Mesenchymal stem cell (in vitro differentiated cells and primary cell): ENCODE results near the gene CHCHD1.

Experiments
- DNase-seq: peaks from one replicate; pipeline ENCODE4 v3.0.0-alpha.2; 2013
- H2AFZ ChIP-seq: one replicate; pipeline ENCODE4 v1.6.1; 2013; ENCODE audit warnings: low read depth, mild to moderate bottlenecking, control low read depth, inconsistent platforms, low read length, moderate library complexity
- H2AK5ac ChIP-seq: 2 replicates; pipeline ENCODE4 v1.6.1; 2013; ENCODE audit warnings: low read length, moderate library complexity, mild to moderate bottlenecking, inconsistent platforms; ENCODE audit not compliant: severe bottlenecking
- H2BK120ac ChIP-seq: one replicate; pipeline ENCODE4 v1.6.1; 2013; ENCODE audit warnings: low read depth, mild to moderate bottlenecking, inconsistent platforms, low read length, moderate library complexity
- H2BK12ac ChIP-seq, 2 experiments: one replicate each; pipeline ENCODE4 v1.6.1; 2013; ENCODE audit warnings: inconsistent platforms in 2 of 2, low read length in 2 of 2, mild to moderate bottlenecking in 2 of 2, moderate library complexity in 2 of 2, control low read depth in 1 of 2
- H2BK15ac ChIP-seq: one replicate; pipeline ENCODE4 v1.6.1; 2013; ENCODE audit warnings: mild to moderate bottlenecking, low read depth, inconsistent platforms; ENCODE audit not compliant: poor library complexity, severe bottlenecking
- H2BK5ac ChIP-seq: 2 replicates; pipeline ENCODE4 v1.6.1; 2013; ENCODE audit warnings: low read depth, mild to moderate bottlenecking, low read length, control low read depth, inconsistent platforms; ENCODE audit not compliant: poor library complexity, severe bottlenecking
- H3K14ac ChIP-seq, 2 experiments: one replicate each; pipeline ENCODE4 v1.6.1; 2013; ENCODE audit warnings: inconsistent platforms in 2 of 2, low read length in 2 of 2, control low read depth in 1 of 2, mild to moderate bottlenecking in 1 of 2, moderate library complexity in 1 of 2
- H3K18ac ChIP-seq, 2 experiments: one replicate each; pipeline ENCODE4 v1.6.1; 2013; ENCODE audit warnings: inconsistent platforms in 2 of 2, low read length in 2 of 2, control low read depth in 1 of 2, low read depth in 1 of 2, mild to moderate bottlenecking in 1 of 2
- H3K23ac ChIP-seq, 2 experiments: one replicate each; pipeline ENCODE4 v1.6.1; 2013; ENCODE audit warnings: inconsistent platforms in 2 of 2, low read length in 2 of 2, mild to moderate bottlenecking in 2 of 2, moderate library complexity in 2 of 2, control low read depth in 1 of 2
- H3K27ac ChIP-seq: 2 replicates; pipeline ENCODE4 v1.5.1; 2013; ENCODE audit warnings: mild to moderate bottlenecking, moderate library complexity, low read length, control low read depth, inconsistent platforms; ENCODE audit not compliant: poor library complexity, severe bottlenecking
- H3K27me3 ChIP-seq, 2 experiments: 2 replicates each; pipeline versions ENCODE4 v1.6.1 to v1.7.0; 2013; ENCODE audit warnings: low read length in 2 of 2, mild to moderate bottlenecking in 2 of 2, moderate library complexity in 2 of 2, control low read depth in 1 of 2, inconsistent platforms in 1 of 2; ENCODE audit not compliant: control insufficient read depth in 1 of 2, insufficient read depth in 1 of 2
- H3K36me3 ChIP-seq, 2 experiments: 2 replicates each; pipeline versions ENCODE4 v1.6.1 to v1.7.0; 2013; ENCODE audit warnings: low read length in 2 of 2, control low read depth in 1 of 2, inconsistent platforms in 1 of 2, low read depth in 1 of 2, mild to moderate bottlenecking in 1 of 2; ENCODE audit not compliant: insufficient read depth in 2 of 2, control insufficient read depth in 1 of 2
- H3K4ac ChIP-seq, 2 experiments: one replicate each; pipeline ENCODE4 v1.6.1; 2013; ENCODE audit warnings: inconsistent platforms in 2 of 2, low read length in 2 of 2, mild to moderate bottlenecking in 2 of 2, moderate library complexity in 2 of 2, control low read depth in 1 of 2, low read depth in 1 of 2
- H3K4me1 ChIP-seq: 2 replicates; pipeline ENCODE4 v1.6.1; 2013; ENCODE audit warnings: low read depth, low read length, control low read depth; ENCODE audit not compliant: control insufficient read depth, insufficient read depth
- H3K4me2 ChIP-seq: 2 replicates; pipeline ENCODE4 v1.6.1; 2013; ENCODE audit warnings: low read length, mild to moderate bottlenecking, inconsistent platforms; ENCODE audit not compliant: poor library complexity, severe bottlenecking
- H3K4me3 ChIP-seq, 2 experiments: 2 replicates each; pipeline versions ENCODE4 v1.5.1 to v1.7.0; 2013; ENCODE audit warnings: low read length in 2 of 2, mild to moderate bottlenecking in 2 of 2, control low read depth in 1 of 2, low read depth in 1 of 2; ENCODE audit not compliant: insufficient read depth in 1 of 2
- H3K79me1 ChIP-seq: replicated peaks from 2 replicates; pipeline ENCODE4 v1.6.1; 2013; ENCODE audit warnings: mild to moderate bottlenecking, control low read depth, low read length, inconsistent platforms; ENCODE audit not compliant: poor library complexity, severe bottlenecking
- H3K9ac ChIP-seq: 2 replicates; pipeline ENCODE4 v1.7.0; 2013; ENCODE audit warnings: mild to moderate bottlenecking, low read length, moderate library complexity
- H3K9me3 ChIP-seq: 2 replicates; pipeline ENCODE4 v1.7.0; 2013; ENCODE audit warnings: mild to moderate bottlenecking, low read length; ENCODE audit not compliant: control insufficient read depth
- H4K8ac ChIP-seq: one replicate; pipeline ENCODE4 v1.6.1; 2013; ENCODE audit warnings: inconsistent platforms, mild to moderate bottlenecking, low read length, moderate library complexity
- H4K91ac ChIP-seq: one replicate; pipeline ENCODE4 v1.6.1; 2013; ENCODE audit warnings: mild to moderate bottlenecking, low read length, inconsistent platforms
- WGBS: methylation state at CpG from one replicate; pipeline ENCODE4 v1.1.7; 2013; ENCODE audit warnings: mixed read lengths; 5-methylcytosine and 5-hydroxymethylcytosine counted together

CHCHD1 gene

DNA sequence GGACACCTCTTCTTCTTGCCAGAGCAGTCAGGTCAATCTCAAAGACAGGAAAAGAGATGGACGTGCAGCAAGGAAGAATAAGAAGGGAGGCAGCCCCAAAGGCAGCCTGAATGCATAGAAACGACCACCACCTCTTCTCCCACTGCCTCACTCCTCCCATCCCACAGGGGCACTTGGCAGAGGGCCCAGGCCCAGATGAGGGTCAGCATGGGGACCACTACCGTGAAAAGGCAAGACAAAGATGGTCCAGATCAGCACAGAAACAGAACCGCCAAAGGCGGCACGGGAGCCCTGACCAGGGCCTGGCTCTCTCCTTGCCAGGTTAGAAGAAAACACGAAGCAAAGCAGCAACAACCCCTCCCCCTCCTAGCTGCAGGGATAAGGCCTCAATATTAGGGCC, 31.5 kb downstream of the CHCHD1 start:
- Histone ChIP-seq H3K36me3 (peaks cover 42 to 50% of the 10 kb centered on the region in 2 experiments), H3K23ac (no peak overlapping the region), H3K27me3 (no peaks in the 10 kb centered on the region), H3K9ac (no peak overlapping the region), H4K91ac (no peak overlapping the region), H3K27ac (no peak overlapping the region), H3K4ac (no peak overlapping the region), H3K4me2 (no peak overlapping the region), H3K9me3 (no peaks in the 10 kb centered on the region), H2AFZ (no peak overlapping the region), H2AK5ac (no peak overlapping the region), H2BK12ac (no peak overlapping the region), H2BK15ac (no peak overlapping the region), H3K18ac (no peak overlapping the region), H4K8ac (no peak overlapping the region), H3K4me1 (peaks cover 4% of the 10 kb centered on the region), H2BK120ac (no peak overlapping the region), H3K4me3 (no peak overlapping the region), H3K79me1 (peaks cover 11% of the 10 kb centered on the region), H2BK5ac (no peak overlapping the region), H3K14ac (no peak overlapping the region)
- WGBS: 97% methylated on average over 7 of the region's 7 CpGs
- DNase-seq: no peak

DNA sequence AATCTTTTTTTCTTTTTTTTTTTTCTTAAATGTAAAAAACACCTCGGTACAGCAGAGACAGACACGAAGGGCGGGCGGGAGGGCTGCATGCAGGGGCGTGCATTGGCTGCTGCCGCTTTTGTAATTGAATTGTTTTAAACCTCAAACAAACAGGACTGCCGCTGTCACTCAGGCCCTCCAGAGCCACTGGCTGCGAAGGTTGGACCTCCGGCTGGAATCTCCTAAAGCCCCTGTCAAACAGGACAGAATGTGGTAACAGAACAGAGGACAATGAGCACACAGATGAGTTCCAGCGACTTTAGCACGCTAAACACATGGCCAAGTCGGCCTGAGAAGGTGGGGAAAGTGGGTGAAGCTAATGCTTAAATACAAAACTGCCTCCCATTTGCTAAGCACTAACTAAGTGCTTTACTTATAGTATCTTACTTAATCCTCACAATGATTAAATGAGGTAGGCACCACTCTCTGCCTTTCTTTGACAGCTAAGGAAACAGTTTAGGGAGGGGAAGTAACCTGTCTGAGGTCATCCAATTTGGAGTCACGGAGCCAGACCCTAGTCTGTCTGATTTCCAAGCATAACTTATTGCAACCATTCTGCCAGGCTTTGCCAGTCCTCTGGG, 32.5 kb downstream of the CHCHD1 start:
- Histone ChIP-seq H4K91ac (no peak overlapping the region), H3K4me3 (no peak overlapping the region), H3K27ac (no peak overlapping the region), H3K27me3 (no peaks in the 10 kb centered on the region), H3K18ac (no peak overlapping the region), H2AK5ac (no peak overlapping the region), H3K9me3 (no peaks in the 10 kb centered on the region), H2AFZ (no peak overlapping the region), H4K8ac (no peak overlapping the region), H3K79me1 (peaks cover 11% of the 10 kb centered on the region), H2BK12ac (peak overlapping the region in 1 of 2 experiments; percentile 29), H2BK5ac (no peak overlapping the region), H3K4me1 (peaks cover 5% of the 10 kb centered on the region), H3K23ac (no peak overlapping the region), H3K4ac (no peak overlapping the region), H2BK120ac (no peak overlapping the region), H3K9ac (no peak overlapping the region), H2BK15ac (no peak overlapping the region), H3K14ac (no peak overlapping the region), H3K36me3 (peaks cover 40 to 49% of the 10 kb centered on the region in 2 experiments), H3K4me2 (no peak overlapping the region)
- WGBS: 95% methylated on average over 11 of the region's 13 CpGs
- DNase-seq: no peak

DNA sequence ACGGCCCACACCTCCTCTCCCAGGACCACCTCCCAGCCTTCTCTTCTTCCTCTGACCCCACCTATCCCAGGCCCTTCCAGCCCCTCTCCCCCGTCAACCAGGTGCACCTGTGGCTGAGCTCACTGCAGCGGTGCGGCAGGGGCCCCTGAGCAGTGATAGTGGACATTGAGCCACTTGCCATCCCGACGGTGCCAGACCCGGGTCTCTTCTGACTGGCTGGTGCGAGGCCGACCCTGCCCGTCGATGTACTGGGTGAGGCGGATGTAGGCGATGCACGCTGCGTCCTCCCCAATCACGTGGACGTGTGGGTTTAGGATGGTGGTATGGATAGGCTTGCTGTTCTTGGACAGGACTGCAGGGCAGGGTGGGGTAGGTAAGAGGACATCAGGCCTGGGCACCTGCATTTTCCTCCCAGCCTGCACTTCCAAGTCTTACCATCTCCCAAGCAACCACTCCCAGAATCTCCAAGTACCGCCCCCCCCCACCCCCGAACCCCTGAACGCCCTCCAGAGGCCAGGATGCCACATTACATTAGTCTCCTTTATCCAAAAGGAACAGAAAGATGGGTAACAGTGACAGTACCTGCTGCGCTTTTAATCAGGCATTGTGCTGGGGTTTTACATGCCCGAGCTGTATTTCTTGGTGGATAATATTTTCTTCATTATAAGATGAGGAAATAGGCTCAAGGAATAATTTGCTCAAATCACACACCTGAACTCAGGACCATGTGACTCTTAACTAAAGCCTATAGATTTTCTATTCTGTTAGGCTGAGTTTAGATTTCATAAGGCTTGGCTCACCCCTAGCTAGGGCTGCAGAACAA, 33.3 kb downstream of the CHCHD1 start:
- no peak for DNase-seq
- H3K14ac ChIP-seq: no peak overlapping the region
- H2BK15ac ChIP-seq: peak overlapping the region; percentile 54
- no peak overlapping the region for H3K18ac ChIP-seq
- H3K4me2 ChIP-seq: no peak overlapping the region
- H3K9ac ChIP-seq: peak overlapping the region; percentile 83
- H2AK5ac ChIP-seq: no peak overlapping the region
- H2AFZ ChIP-seq: no peak overlapping the region
- H2BK12ac ChIP-seq: peak overlapping the region in 1 of 2 experiments; percentile 54
- H2BK120ac ChIP-seq: no peak overlapping the region
- H3K4me1 ChIP-seq: peaks cover 7% of the 10 kb centered on the region
- peak overlapping the region; percentile 29 for H4K8ac ChIP-seq
- H3K4ac ChIP-seq: no peak overlapping the region
- H3K27ac ChIP-seq: no peak overlapping the region
- H3K23ac ChIP-seq: no peak overlapping the region
- H2BK5ac ChIP-seq: no peak overlapping the region
- no peak overlapping the region for H3K4me3 ChIP-seq
- peaks cover 7% of the 10 kb centered on the region for H3K79me1 ChIP-seq
- H3K27me3 ChIP-seq: no peaks in the 10 kb centered on the region
- peaks cover 35 to 56% of the 10 kb centered on the region in 2 experiments for H3K36me3 ChIP-seq
- H3K9me3 ChIP-seq: no peaks in the 10 kb centered on the region
- peak overlapping the region; percentile 64 for H4K91ac ChIP-seq
- 78% methylated on average over 15 of the region's 22 CpGs for WGBS

DNA sequence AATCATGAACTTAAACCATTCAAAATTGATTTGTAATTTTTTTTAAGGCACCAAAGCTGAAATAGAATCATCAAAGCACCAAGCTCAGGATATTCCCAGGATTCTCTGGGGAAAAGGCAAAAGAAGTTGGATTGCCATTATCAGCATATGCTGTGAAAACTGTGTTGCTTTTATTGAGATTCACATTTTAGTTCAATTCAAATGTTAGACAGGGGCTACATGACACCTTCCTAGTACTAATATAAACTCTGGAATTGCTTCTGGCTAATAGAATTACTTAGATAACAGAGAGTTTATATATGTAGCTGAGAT, 33.8 kb downstream of the CHCHD1 start:
- Histone ChIP-seq H3K27me3 (no peaks in the 10 kb centered on the region), H3K23ac (no peak overlapping the region), H3K4me3 (peak overlapping the region in 1 of 2 experiments; percentile 32), H3K27ac (peak overlapping the region; percentile 34), H3K14ac (no peak overlapping the region), H3K9me3 (no peaks in the 10 kb centered on the region), H4K91ac (no peak overlapping the region), H4K8ac (no peak overlapping the region), H3K4me1 (peaks cover 7% of the 10 kb centered on the region), H3K4ac (no peak overlapping the region), H3K18ac (no peak overlapping the region), H2AFZ (no peak overlapping the region), H2BK120ac (no peak overlapping the region), H2BK12ac (no peak overlapping the region), H2BK15ac (no peak overlapping the region), H3K9ac (peak overlapping the region; percentile 83), H3K36me3 (peaks cover 35 to 57% of the 10 kb centered on the region in 2 experiments), H3K79me1 (peaks cover 4% of the 10 kb centered on the region), H2BK5ac (no peak overlapping the region), H2AK5ac (no peak overlapping the region), H3K4me2 (no peak overlapping the region)
- no peak for DNase-seq
